SK-N-SH treated with all-trans-retinoic acid at 6 μM for 48 hours (cell line): ENCODE data around the gene NUDT7.
A peak's percentile ranks its signal among the peaks of the same experiment; 100 is the strongest.

Experiments used
- ATAC-seq: fragments of 200-7000 bp; cut with Tn5 transposase; 3 replicates; pipeline ENCODE4 v1.9.1; 2020; ENCODE audit warnings: mild to moderate bottlenecking, moderate library complexity
- BACH2 ChIP-seq: fragments of 250-450 bp; sonication (Bioruptor Pico); IDR thresholded peaks from 2 replicates; pipeline ENCODE4 v1.9.0; 2021; ENCODE audit warnings: mild to moderate bottlenecking, borderline replicate concordance
- ESRRG ChIP-seq: fragments of 250-450 bp; sonication (Bioruptor Pico); IDR thresholded peaks from 2 replicates; pipeline ENCODE4 v1.6.1; 2021; ENCODE audit warnings: mild to moderate bottlenecking
- GLIS3 ChIP-seq: fragments of 250-450 bp; sonication (Bioruptor Pico); IDR thresholded peaks from 2 replicates; pipeline ENCODE4 v1.5.0; 2020; ENCODE audit warnings: mild to moderate bottlenecking, moderate library complexity
- ISL1 ChIP-seq: fragments of 250-450 bp; sonication (Bioruptor Pico); IDR thresholded peaks from 2 replicates; pipeline ENCODE4 v2.1.2; 2022; ENCODE audit warnings: mild to moderate bottlenecking, moderate library complexity
- OSR1 ChIP-seq: fragments of 250-450 bp; sonication (Bioruptor Pico); IDR thresholded peaks from 2 replicates; pipeline ENCODE4 v1.8.0; 2022; ENCODE audit warnings: moderate library complexity, mild to moderate bottlenecking, inconsistent platforms
- PPARA ChIP-seq: fragments of 250-450 bp; sonication (Bioruptor Pico); IDR thresholded peaks from 2 replicates; pipeline ENCODE4 v1.5.0; 2020; ENCODE audit warnings: mild to moderate bottlenecking, borderline replicate concordance
- RARB ChIP-seq: fragments of 250-450 bp; sonication (Bioruptor Pico); IDR thresholded peaks from 2 replicates; pipeline ENCODE4 v1.8.0; 2021; ENCODE audit warnings: mild to moderate bottlenecking, moderate library complexity
- ZC3H10 ChIP-seq: fragments of 250-450 bp; sonication (Bioruptor Pico); IDR thresholded peaks from 2 replicates; pipeline ENCODE4 v1.5.1; 2021; ENCODE audit warnings: mild to moderate bottlenecking, moderate library complexity
- ZFP3 ChIP-seq: fragments of 250-450 bp; sonication (Bioruptor Pico); IDR thresholded peaks from 2 replicates; pipeline ENCODE4 v1.5.0; 2020; ENCODE audit warnings: mild to moderate bottlenecking, moderate library complexity
- ZFP30 ChIP-seq: fragments of 450-650 bp; formaldehyde crosslinking; IDR thresholded peaks from 2 replicates; pipeline ENCODE4 v1.5.0; 2022; ENCODE audit warnings: mild to moderate bottlenecking, moderate library complexity
- ZNF565 ChIP-seq: fragments of 450-650 bp; formaldehyde crosslinking; conservative IDR thresholded peaks from 2 replicates; pipeline ENCODE4 v1.5.0; 2020; ENCODE audit warnings: low read depth, mild to moderate bottlenecking, moderate library complexity
- ZNF70 ChIP-seq: fragments of 450-650 bp; formaldehyde crosslinking; IDR thresholded peaks from 2 replicates; pipeline ENCODE4 v1.5.0; 2020; ENCODE audit warnings: mild to moderate bottlenecking, moderate library complexity
- TF ChIP-seq, protein P1 (sequence below): fragments of 250-450 bp; sonication (Bioruptor Pico); IDR thresholded peaks from 2 replicates; pipeline ENCODE4 v1.8.0; 2021; ENCODE audit warnings: low read depth, mild to moderate bottlenecking, moderate library complexity, borderline replicate concordance
- TF ChIP-seq, protein P2 (sequence below): fragments of 250-450 bp; sonication (Bioruptor Pico); IDR thresholded peaks from 2 replicates; pipeline ENCODE4 v1.5.1; 2020; ENCODE audit warnings: low read depth, mild to moderate bottlenecking, moderate library complexity
- TF ChIP-seq, protein P3 (sequence below): fragments of 250-450 bp; sonication (Bioruptor Pico); IDR thresholded peaks from 2 replicates; pipeline ENCODE4 v1.8.0; 2020; ENCODE audit warnings: mild to moderate bottlenecking, moderate library complexity, borderline replicate concordance

Gene NUDT7

DNA sequence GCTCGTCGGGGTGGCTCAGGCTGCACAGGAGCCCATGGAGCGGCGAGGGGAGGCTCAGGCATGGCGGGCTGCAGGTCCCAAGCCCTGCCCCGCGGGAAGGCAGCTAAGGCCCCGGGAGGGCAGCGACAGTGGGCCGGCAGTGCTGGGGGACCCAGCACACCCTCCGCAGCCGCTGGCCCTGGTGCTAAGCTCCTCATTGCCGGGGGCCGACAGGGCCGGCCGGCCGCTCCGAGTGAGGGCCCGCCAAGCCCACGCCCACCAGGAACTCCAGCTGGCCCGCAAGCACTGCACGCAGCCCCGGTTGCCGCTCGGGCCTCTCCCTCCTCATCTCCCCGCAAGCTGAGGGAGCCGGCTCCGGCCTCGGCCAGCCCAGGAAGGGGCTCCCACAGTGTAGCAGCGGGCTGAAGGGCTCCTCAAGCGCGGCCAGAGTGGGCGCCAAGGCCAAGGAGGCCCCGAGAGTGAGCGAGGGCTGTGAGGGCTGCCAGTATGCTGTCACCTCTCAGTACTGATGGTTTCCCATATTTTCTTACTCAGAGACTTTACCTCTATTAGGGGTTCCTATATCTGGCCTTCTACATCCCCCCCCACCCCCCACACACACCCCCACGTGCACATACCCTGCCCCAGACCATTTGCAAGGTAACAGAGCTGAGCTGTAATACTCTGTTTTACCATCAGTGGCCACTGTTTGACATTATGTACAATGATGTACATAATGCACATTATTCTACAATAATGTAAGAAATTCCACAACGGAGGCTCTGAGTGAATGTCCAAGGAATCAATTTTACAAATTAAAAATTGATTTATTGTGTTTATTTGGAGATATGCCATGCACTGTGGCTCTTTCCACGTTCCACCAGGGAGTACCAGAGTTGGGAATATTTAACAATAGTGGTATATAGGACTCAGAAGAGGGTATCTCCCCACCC is 62.4 kb downstream of the NUDT7 start:
- no peak for TF ChIP-seq PPARA
- no peak for TF ChIP-seq BACH2 (CRISPR knock-in tag)
- no peak for ATAC-seq

DNA sequence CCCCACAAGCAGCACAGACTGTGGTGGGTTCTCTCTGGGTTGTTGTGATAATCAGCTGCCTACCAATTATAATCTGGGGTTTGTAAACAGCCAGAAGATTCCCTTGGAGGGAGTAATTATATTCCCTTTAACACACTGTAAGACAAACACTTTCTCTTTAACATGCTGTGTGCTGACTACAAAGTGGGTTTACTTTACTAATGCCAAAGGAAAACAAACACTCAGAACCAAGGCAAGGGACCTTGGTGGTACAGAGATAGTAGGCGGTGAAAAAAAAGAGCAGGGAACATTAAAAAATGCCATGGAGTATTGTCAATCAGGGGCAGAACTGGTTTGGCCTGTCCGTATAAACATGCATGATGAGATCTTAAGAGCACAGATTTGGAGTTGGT is 63.1 kb downstream of the NUDT7 start:
- ATAC-seq = no peak
- TF ChIP-seq, protein P1, sequence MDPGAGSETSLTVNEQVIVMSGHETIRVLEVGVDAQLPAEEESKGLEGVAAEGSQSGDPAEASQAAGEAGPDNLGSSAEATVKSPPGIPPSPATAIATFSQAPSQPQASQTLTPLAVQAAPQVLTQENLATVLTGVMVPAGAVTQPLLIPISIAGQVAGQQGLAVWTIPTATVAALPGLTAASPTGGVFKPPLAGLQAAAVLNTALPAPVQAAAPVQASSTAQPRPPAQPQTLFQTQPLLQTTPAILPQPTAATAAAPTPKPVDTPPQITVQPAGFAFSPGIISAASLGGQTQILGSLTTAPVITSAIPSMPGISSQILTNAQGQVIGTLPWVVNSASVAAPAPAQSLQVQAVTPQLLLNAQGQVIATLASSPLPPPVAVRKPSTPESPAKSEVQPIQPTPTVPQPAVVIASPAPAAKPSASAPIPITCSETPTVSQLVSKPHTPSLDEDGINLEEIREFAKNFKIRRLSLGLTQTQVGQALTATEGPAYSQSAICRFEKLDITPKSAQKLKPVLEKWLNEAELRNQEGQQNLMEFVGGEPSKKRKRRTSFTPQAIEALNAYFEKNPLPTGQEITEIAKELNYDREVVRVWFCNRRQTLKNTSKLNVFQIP (CRISPR knock-in tag) = no peak
- TF ChIP-seq, protein P2, sequence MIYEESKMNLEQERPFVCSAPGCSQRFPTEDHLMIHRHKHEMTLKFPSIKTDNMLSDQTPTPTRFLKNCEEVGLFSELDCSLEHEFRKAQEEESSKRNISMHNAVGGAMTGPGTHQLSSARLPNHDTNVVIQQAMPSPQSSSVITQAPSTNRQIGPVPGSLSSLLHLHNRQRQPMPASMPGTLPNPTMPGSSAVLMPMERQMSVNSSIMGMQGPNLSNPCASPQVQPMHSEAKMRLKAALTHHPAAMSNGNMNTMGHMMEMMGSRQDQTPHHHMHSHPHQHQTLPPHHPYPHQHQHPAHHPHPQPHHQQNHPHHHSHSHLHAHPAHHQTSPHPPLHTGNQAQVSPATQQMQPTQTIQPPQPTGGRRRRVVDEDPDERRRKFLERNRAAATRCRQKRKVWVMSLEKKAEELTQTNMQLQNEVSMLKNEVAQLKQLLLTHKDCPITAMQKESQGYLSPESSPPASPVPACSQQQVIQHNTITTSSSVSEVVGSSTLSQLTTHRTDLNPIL (CRISPR knock-in tag) = no peak
- TF ChIP-seq ZC3H10 (no peak), OSR1 (CRISPR knock-in tag) (no peak), ZFP3 (CRISPR knock-in tag) (no peak), ZNF565 (CRISPR knock-in tag) (no peak), GLIS3 (no peak), BACH2 (CRISPR knock-in tag) (no peak), ESRRG (CRISPR knock-in tag) (no peak), ZFP30 (CRISPR knock-in tag) (no peak)
- TF ChIP-seq, protein P3, sequence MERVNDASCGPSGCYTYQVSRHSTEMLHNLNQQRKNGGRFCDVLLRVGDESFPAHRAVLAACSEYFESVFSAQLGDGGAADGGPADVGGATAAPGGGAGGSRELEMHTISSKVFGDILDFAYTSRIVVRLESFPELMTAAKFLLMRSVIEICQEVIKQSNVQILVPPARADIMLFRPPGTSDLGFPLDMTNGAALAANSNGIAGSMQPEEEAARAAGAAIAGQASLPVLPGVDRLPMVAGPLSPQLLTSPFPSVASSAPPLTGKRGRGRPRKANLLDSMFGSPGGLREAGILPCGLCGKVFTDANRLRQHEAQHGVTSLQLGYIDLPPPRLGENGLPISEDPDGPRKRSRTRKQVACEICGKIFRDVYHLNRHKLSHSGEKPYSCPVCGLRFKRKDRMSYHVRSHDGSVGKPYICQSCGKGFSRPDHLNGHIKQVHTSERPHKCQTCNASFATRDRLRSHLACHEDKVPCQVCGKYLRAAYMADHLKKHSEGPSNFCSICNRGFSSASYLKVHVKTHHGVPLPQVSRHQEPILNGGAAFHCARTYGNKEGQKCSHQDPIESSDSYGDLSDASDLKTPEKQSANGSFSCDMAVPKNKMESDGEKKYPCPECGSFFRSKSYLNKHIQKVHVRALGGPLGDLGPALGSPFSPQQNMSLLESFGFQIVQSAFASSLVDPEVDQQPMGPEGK (CRISPR knock-in tag) = no peak
- TF ChIP-seq, all 23 proteins: peak for 0

DNA sequence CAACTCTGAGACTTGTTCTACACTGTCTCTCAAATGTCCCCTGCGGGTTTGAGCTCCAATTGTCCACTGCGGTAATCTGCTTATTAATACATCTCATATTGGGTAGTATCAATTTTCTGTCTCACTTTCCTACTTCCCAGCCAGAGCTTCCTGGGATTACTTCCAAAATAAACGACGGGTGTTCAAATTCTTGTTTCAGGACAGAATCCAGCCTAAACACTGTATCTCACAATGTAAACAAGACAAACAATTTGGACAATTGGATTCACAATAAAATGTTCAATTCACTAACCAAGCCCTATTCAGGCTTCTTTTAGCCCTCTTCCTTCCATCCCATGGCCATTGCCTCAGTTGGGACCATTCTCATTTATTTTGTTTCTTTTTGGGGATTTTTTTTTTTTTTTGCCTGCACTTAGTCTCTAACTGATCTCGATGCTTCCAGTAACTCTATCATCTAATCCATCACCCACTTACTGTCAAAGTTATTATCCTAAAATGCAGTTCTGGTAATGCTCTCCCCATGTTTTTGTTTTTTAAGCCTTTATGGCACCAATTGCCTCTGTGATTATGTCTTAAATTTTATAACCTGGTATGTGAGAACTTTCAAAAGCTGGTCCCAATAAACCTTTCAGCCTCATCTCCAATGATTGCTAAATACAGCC is 64.0 kb downstream of the NUDT7 start:
- no peak for ATAC-seq
- TF ChIP-seq ZFP30 (CRISPR knock-in tag) = no peak
- peak; percentile 61 for TF ChIP-seq ISL1 (CRISPR knock-in tag)

DNA sequence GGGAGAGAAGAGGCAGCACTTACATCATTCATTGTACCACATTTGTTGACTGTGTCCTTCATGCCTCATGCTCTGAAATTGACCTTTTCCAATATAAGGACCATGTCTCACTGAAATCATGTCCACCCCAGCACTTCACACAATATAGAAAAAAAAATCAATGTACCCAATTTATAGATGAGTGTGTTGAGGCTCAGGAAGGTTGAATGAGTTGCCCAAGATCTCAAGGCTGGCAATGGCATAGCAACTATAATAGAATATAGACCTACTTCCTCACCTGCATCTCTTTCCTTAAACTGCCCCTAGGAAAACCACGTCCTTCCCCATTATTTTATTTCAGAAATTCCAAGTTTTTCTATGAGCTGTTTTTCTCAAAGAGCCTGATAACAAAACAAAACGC is 65.1 kb downstream of the NUDT7 start:
- no peak for ATAC-seq
- TF ChIP-seq, protein P2 (CRISPR knock-in tag) = no peak
- TF ChIP-seq ZNF70 (no peak), BACH2 (CRISPR knock-in tag) (no peak), RARB (no peak), ZNF565 (CRISPR knock-in tag) (no peak)
- TF ChIP-seq, protein P3 (CRISPR knock-in tag) = no peak
- TF ChIP-seq, all 23 proteins: peak for 0
